Fibroblast of villous mesenchyme (primary cell): ENCODE results near the gene HAGHL. TPM values are rescaled to one million over a fixed set of nuclear protein-coding genes. Genes with fewer than 3 reads are reported as not detected.

Experiments used
- DNase-seq: peaks from one replicate; pipeline ENCODE4 v3.0.0-alpha.2; 2010; ENCODE audit warnings: low read depth
- H3K4me3 ChIP-seq: 2 replicates; pipeline ENCODE4 v1.5.1; 2011; ENCODE audit warnings: low read depth, mild to moderate bottlenecking, low read length
- total RNA-seq: library from RNA; depleted of rRNA; stranded (reverse); fragments of >200 nt; gene quantifications from 2 replicates; pipeline ENCODE4 v1.2.3, GENCODE V29; 2012
- TF ChIP-seq, protein P1 (sequence below): IDR thresholded peaks from 2 replicates; pipeline ENCODE4 v1.5.1; 2012; ENCODE audit warnings: low read depth, mild to moderate bottlenecking, low read length; ENCODE audit not compliant: insufficient read depth

The HAGHL gene
- total RNA-seq, 1 donor: 14.7 TPM

- no peak within 1 kb of the TSS for H3K4me3 ChIP-seq
- TF ChIP-seq, protein P1, sequence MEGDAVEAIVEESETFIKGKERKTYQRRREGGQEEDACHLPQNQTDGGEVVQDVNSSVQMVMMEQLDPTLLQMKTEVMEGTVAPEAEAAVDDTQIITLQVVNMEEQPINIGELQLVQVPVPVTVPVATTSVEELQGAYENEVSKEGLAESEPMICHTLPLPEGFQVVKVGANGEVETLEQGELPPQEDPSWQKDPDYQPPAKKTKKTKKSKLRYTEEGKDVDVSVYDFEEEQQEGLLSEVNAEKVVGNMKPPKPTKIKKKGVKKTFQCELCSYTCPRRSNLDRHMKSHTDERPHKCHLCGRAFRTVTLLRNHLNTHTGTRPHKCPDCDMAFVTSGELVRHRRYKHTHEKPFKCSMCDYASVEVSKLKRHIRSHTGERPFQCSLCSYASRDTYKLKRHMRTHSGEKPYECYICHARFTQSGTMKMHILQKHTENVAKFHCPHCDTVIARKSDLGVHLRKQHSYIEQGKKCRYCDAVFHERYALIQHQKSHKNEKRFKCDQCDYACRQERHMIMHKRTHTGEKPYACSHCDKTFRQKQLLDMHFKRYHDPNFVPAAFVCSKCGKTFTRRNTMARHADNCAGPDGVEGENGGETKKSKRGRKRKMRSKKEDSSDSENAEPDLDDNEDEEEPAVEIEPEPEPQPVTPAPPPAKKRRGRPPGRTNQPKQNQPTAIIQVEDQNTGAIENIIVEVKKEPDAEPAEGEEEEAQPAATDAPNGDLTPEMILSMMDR: no peak
These were observed 21.3 kb upstream of the HAGHL start, which contains the start of gene FBXL16 for GRCh38 chr16:705431-706188. TSS of gene FBXL16 (minus strand) at chr16:705801. CDS start at chr16:697405, 8,396 bp downstream.

DNA sequence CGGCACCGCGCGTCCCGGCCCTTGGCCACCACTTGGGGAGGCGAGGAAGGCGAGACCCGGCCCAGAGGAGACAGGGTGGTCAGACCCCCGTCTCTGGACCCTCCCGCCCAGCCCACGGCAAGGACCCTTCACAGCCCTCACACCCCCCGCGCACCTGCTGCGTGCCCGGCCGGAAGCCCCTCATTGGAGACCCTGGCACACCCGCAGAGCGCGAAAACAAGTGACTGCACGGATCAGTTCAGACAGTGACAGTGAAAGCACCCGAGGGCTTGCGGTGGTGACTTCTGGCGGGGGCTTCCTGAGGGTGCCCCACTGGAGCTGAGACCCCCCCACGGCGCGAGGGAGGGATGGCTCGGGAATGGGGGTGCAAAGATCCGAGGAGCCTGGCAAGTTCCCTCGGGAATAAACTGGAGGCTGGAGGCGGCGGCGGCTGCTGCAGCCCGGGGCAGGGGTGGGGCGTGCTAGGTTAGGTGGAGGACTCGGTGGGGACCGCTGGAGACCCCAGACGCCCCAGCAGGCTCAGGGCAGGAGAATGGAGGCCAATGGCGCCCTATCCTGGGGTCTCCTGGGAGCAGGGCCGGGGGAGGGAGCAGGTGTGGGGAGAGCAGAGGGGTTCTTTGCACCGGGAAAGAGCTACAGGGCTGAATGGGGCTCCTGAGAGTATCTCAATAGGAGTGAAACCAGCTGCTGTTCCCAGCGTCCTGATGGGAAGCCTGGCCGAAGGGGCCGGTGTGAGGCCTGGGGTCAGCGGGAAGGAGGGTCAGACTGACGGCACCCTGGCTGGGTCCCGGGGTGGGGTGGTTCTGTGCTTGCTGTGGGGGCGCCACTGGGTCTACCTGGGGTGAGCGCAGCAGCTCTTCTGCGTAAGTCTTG is 20.5 kb upstream of the HAGHL start:
- TF ChIP-seq, protein P1: no peak
- DNase-seq: no peak
- H3K4me3 ChIP-seq: no peak overlapping the region

More at GRCh38 chr16:705431-706188, 21.3 kb upstream of the HAGHL start, which contains the start of gene FBXL16:
- no peak for DNase-seq

GRCh38 chr16:707062-707538 is 19.8 kb upstream of the HAGHL start:
- H3K4me3 ChIP-seq: no peak overlapping the region
- no peak for DNase-seq

DNA sequence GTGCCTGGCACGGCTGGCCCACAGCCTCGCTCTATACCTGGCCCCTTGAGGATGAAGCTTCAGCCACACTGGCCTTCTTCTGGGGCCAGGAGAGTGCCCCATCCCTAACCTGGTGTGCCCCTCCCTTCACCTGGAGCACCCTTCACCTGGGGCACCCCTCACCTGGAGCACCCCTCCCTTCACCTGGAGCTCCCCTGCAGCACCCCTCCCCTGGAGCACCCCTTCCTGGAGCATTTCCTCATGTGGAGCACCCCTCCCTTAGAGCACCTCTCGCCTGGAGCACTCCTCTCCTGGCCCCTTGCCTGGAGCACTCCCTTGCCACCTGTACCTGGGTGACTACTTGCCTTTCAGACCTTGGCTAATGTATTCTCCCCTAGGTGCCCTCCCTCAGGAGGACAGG is 18.9 kb upstream of the HAGHL start:
- DNase-seq: no peak
- TF ChIP-seq, protein P1: no peak
- H3K4me3 ChIP-seq: no peak overlapping the region

More at GRCh38 chr16:707062-707538, 19.8 kb upstream of the HAGHL start:
- TF ChIP-seq, protein P1: no peak

GRCh38 chr16:708959-709358 is 17.9 kb upstream of the HAGHL start:
- TF ChIP-seq, protein P1: no peak
- no peak overlapping the region for H3K4me3 ChIP-seq
- no peak for DNase-seq

DNA sequence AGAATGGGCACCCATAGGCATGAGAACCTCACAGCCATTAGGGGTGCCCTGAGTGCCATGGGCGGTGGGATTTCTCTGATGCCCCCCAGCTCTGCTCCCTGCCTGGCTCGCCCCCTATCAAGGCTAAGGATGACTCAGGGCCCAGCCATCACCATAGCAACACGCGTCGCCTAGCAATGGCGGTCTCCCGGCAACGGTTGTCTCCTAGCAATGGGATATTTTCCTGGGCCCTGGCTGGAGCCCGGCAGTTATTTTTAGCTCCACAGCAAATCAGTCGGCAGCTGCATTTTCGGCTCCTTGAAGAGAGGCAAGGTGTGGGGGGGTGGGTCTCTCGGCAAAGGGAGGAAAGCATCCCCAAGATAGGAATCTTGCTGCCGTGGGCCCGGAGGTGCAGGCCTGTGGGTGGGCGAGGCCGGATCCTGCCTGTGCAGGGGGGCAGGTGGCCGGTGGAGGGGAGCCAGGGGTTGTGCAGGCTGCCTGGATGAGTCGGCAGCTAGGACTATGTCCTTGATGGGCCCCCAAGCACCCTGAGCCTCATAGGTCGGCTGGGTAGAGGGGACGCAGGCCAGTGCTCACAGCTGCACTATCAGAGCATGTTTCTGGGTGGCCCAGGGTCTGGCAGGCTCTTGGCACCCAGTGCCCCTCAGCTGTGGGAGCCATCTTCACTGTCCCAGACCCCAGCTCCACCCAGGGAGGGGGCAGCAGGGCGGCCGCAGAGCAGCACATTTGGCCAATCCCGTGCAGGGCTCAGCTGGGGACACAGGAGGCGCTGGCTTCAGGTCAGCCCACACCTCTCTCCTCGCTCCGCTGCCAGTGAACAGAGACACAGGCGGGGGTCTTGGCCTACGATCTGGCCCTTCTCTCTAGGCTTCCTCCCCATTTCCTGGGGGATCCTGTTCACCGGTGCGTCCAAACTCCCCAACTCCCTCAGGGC is 17.1 kb upstream of the HAGHL start:
- TF ChIP-seq, protein P1: no peak
- DNase-seq: peak; percentile 74
- no peak overlapping the region for H3K4me3 ChIP-seq
